Endothelial cell (in vitro differentiated cells): ENCODE results near the gene FAM185A. TPM values are rescaled to one million over a fixed set of nuclear protein-coding genes. Genes with fewer than 3 reads are reported as not detected.

ENCODE experiments used
- DNase-seq: peaks from one replicate; pipeline ENCODE4 v3.0.0; 2021; ENCODE audit warnings: low spot score
- H3K27ac Mint-ChIP-seq: one replicate; pipeline ENCODE4 v1.8.0; 2021; ENCODE audit warnings: mixed read lengths, inconsistent platforms; ENCODE audit not compliant: unreplicated experiment
- H3K27me3 Mint-ChIP-seq: one replicate; pipeline ENCODE4 v1.8.0; 2021; ENCODE audit warnings: mild to moderate bottlenecking, moderate library complexity, mixed read lengths, inconsistent platforms; ENCODE audit not compliant: unreplicated experiment
- H3K36me3 Mint-ChIP-seq: one replicate; pipeline ENCODE4 v1.8.0; 2021; ENCODE audit warnings: mild to moderate bottlenecking, low read depth, mixed read lengths, inconsistent platforms; ENCODE audit not compliant: unreplicated experiment
- H3K4me1 Mint-ChIP-seq: one replicate; pipeline ENCODE4 v1.8.0; 2021; ENCODE audit warnings: mild to moderate bottlenecking, mixed read lengths, inconsistent platforms; ENCODE audit not compliant: unreplicated experiment
- H3K4me3 Mint-ChIP-seq: one replicate; pipeline ENCODE4 v1.8.0; 2021; ENCODE audit warnings: mild to moderate bottlenecking, mixed read lengths, inconsistent platforms; ENCODE audit not compliant: unreplicated experiment
- H3K9me3 Mint-ChIP-seq: one replicate; pipeline ENCODE4 v1.8.0; 2021; ENCODE audit warnings: mixed read lengths, inconsistent platforms; ENCODE audit not compliant: unreplicated experiment
- total RNA-seq: library from RNA; stranded (reverse); fragmentation: NEBNext Ultra II Directional; extraction: Animal tissue kit (Norgen Biotek cat#: 25700); gene quantifications from one replicate; pipeline ENCODE4 v1.2.1, GENCODE V29; 2021; ENCODE audit not compliant: unreplicated experiment
- TF ChIP-seq, protein P1 (sequence below): fragments of 200-600 bp; sonication (generic); IDR thresholded peaks from one replicate; pipeline ENCODE4 v1.5.0; 2021; ENCODE audit warnings: antibody characterized with exemption; ENCODE audit not compliant: unreplicated experiment

FAM185A gene
- total RNA-seq, 1 donor from 2014 or later: 2.7 TPM

DNA sequence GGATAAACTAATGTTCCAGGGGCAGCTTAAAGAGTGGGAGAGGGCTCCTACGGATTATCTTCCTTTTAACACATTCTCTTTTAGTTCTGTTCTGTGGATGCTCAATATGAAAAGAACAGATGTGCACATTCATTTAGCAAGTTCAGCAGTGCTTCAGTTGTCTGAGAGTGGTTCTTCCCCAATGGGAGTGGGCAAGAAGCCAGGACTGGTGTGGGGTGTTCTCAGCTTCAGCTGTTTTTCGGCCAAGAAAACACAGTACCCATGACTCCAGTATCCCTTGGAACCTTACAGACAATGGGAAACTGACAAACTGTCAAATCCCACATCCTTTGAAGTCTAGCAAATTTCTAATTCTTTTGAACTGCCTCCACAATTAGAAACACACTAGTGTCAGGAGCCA, 92.5 kb downstream of the FAM185A start:
- Mint-ChIP-seq H3K4me3 (no peak overlapping the region), H3K27me3 (no peaks in the 10 kb centered on the region), H3K4me1 (peaks cover 3% of the 10 kb centered on the region), H3K9me3 (no peaks in the 10 kb centered on the region), H3K27ac (no peak overlapping the region), H3K36me3 (no peaks in the 10 kb centered on the region)
- TF ChIP-seq, protein P1, sequence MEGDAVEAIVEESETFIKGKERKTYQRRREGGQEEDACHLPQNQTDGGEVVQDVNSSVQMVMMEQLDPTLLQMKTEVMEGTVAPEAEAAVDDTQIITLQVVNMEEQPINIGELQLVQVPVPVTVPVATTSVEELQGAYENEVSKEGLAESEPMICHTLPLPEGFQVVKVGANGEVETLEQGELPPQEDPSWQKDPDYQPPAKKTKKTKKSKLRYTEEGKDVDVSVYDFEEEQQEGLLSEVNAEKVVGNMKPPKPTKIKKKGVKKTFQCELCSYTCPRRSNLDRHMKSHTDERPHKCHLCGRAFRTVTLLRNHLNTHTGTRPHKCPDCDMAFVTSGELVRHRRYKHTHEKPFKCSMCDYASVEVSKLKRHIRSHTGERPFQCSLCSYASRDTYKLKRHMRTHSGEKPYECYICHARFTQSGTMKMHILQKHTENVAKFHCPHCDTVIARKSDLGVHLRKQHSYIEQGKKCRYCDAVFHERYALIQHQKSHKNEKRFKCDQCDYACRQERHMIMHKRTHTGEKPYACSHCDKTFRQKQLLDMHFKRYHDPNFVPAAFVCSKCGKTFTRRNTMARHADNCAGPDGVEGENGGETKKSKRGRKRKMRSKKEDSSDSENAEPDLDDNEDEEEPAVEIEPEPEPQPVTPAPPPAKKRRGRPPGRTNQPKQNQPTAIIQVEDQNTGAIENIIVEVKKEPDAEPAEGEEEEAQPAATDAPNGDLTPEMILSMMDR: no peak
- no peak for DNase-seq

DNA sequence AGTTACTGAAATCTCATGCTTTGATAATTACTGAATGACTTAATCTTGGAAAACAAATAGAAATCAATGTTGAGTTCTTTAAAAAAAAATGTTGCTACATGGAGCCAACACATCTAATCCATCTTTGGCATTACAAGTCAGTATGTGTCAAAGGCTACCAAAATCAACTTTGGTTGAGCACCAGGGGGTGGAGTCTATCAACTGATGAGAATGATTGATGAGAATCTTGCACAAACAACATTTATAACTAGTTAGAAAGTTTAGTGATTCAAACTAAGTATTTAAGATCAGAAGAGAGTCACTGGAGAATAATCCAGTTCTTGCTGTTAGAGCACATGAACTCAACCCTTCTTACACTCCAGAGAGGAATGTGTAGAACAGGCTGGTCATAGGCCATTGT, 93.5 kb downstream of the FAM185A start:
- TF ChIP-seq, protein P1: no peak
- Mint-ChIP-seq H3K27ac (no peak overlapping the region), H3K36me3 (no peaks in the 10 kb centered on the region), H3K27me3 (no peaks in the 10 kb centered on the region), H3K9me3 (no peaks in the 10 kb centered on the region), H3K4me3 (no peak overlapping the region), H3K4me1 (peaks cover 3% of the 10 kb centered on the region)
- DNase-seq: no peak

DNA sequence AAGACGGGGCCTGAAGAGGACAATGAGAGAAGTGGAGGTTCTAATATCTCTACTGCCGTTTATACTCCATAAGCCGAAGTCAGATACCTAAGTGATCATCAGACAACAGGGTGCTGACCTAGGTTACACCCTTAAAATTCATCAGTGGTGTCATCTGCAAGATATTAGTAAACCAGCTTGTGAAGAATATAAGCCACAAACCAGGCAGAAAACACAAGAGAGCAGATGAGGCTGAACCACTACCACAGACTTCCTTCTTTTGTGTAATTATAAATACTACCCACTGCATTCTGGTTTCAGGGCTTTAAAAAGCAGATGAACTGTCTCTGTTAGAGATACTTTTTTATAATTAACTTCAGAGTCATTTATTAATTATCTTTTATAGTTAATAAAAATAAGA, 95.1 kb downstream of the FAM185A start:
- peaks cover 3% of the 10 kb centered on the region for H3K4me1 Mint-ChIP-seq
- no peaks in the 10 kb centered on the region for H3K27me3 Mint-ChIP-seq
- no peaks in the 10 kb centered on the region for H3K9me3 Mint-ChIP-seq
- H3K4me3 Mint-ChIP-seq: no peak overlapping the region
- H3K27ac Mint-ChIP-seq: no peak overlapping the region
- TF ChIP-seq, protein P1: no peak
- no peak for DNase-seq
- H3K36me3 Mint-ChIP-seq: no peaks in the 10 kb centered on the region

DNA sequence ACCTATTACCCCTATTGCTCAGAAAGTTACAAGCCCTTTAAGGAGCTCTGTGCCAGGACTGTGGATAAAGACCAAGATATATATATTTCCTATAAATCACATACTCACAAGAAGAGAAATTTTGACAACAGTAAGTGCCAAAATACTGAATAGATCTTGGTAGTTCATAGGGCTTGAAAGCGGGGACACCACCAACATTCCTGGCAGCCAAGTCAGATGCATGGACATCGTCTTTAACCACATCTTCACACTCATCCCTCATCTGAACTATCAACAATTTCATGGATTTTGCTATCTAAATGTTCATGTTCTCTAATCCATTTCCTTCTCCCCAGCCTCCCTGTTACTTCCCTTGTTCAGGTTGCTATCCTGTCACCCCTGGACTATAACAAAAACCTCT, 96.5 kb downstream of the FAM185A start:
- Mint-ChIP-seq H3K9me3 (no peaks in the 10 kb centered on the region), H3K36me3 (no peaks in the 10 kb centered on the region), H3K27me3 (no peaks in the 10 kb centered on the region), H3K27ac (no peak overlapping the region), H3K4me3 (no peak overlapping the region), H3K4me1 (peaks cover 3% of the 10 kb centered on the region)
- TF ChIP-seq, protein P1: no peak
- no peak for DNase-seq

DNA sequence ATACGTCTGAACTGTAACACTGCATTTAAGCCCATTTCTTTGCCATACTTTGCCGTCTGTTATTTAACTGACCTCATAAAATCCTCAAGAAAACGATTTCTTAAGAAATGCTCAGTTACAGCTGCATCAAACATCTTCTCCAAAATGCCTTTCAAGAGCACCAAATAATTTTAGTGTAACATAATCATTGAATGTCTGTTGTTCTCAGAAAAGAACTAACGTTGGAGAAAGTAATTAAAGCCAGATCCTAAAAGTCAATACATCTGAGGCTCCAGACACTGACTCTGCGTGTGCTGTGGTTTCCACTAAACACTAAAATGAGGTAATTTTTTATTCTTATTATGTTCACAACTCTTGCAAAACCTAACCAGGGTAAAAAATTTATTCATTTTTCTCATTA, 100.3 kb downstream of the FAM185A start:
- Mint-ChIP-seq H3K27me3 (no peaks in the 10 kb centered on the region), H3K9me3 (no peaks in the 10 kb centered on the region), H3K4me3 (no peak overlapping the region), H3K4me1 (peaks cover 4% of the 10 kb centered on the region), H3K27ac (no peak overlapping the region), H3K36me3 (no peaks in the 10 kb centered on the region)
- no peak for DNase-seq
- TF ChIP-seq, protein P1: no peak
